ENCODE data around the gene PDK3.

The PDK3 gene

GRCh38 chrX:24463077-24463476, 2.0 kb upstream of the PDK3 start:
- H2AFZ ChIP-seq (ENCODE audit: low read length), result no peak overlapping the region
- H3K4me3 ChIP-seq (ENCODE audit: low read length), result no peak overlapping the region
- H3K79me2 ChIP-seq (ENCODE audit: low read length), result 0 out of 2 replicates have a peak, but pooled peaks cover 6% of the 10 kb centered on the region
- H3K9ac ChIP-seq (ENCODE audit: low read length), result no peak overlapping the region
- no peaks in the 10 kb centered on the region for H3K9me3 ChIP-seq (replicated peaks; ENCODE audit: insufficient read depth, low read length)
- H3K27ac ChIP-seq (ENCODE audit: low read length), result no peak overlapping the region
- H3K27me3 ChIP-seq (replicated peaks; ENCODE audit: insufficient read depth, low read length), result no peaks in the 10 kb centered on the region
- no peaks in the 10 kb centered on the region for H3K36me3 ChIP-seq (replicated peaks; ENCODE audit: insufficient read depth, low read length)
- DNase-seq, result no peak
- 0 out of 2 replicates have a peak, but pooled peaks cover 5% of the 10 kb centered on the region for H3K4me1 ChIP-seq (ENCODE audit: low read length)
- no peaks in the 10 kb centered on the region for H3K9me2 ChIP-seq (replicated peaks; ENCODE audit: insufficient read depth, low read length)
- H3K4me2 ChIP-seq (ENCODE audit: low read depth, low read length), result no peak overlapping the region
- no peak for TF ChIP-seq EZH2 (optimal IDR thresholded peaks at IDR 0.05; ENCODE audit: low read depth, low read length)
- TF ChIP-seq EZH2phosphoT487 (IDR thresholded peaks at IDR 0.05; ENCODE audit: low read length), result no peak
- TF ChIP-seq CTCF (IDR thresholded peaks at IDR 0.05; ENCODE audit: low read length), result no peak
- no peaks in the 10 kb centered on the region for H3F3A ChIP-seq (ENCODE audit: insufficient read depth, low read length)
- no peaks in the 10 kb centered on the region for H4K20me1 ChIP-seq (ENCODE audit: insufficient read depth, low read length)

GRCh38 chrX:24464498-24464835, 619 bp upstream of the PDK3 start:
- H3K9me3 ChIP-seq (replicated peaks; ENCODE audit: insufficient read depth, low read length), result no peaks in the 10 kb centered on the region
- H3F3A ChIP-seq (ENCODE audit: insufficient read depth, low read length), result no peaks in the 10 kb centered on the region
- 0 out of 2 replicates have a peak, but pooled peaks cover 6% of the 10 kb centered on the region for H3K79me2 ChIP-seq (ENCODE audit: low read length)
- H3K36me3 ChIP-seq (replicated peaks; ENCODE audit: insufficient read depth, low read length), result no peaks in the 10 kb centered on the region
- H4K20me1 ChIP-seq (ENCODE audit: insufficient read depth, low read length), result no peaks in the 10 kb centered on the region
- TF ChIP-seq CTCF (IDR thresholded peaks at IDR 0.05; ENCODE audit: low read length) (no peak), EZH2 (optimal IDR thresholded peaks at IDR 0.05; ENCODE audit: low read depth, low read length) (no peak), EZH2phosphoT487 (IDR thresholded peaks at IDR 0.05; ENCODE audit: low read length) (no peak)
- no peaks in the 10 kb centered on the region for H3K9me2 ChIP-seq (replicated peaks; ENCODE audit: insufficient read depth, low read length)
- H3K27me3 ChIP-seq (replicated peaks; ENCODE audit: insufficient read depth, low read length), result no peaks in the 10 kb centered on the region
- H3K27ac ChIP-seq (ENCODE audit: low read length), result peak overlapping the region; percentile 46; the same call in 1 of the 2 replicates
- H3K4me3 ChIP-seq (ENCODE audit: low read length), result peak overlapping the region; percentile 67
- peak overlapping the region; percentile 62 for H3K9ac ChIP-seq (ENCODE audit: low read length)
- no peak for DNase-seq
- 0 out of 2 replicates have a peak, but pooled peaks cover 5% of the 10 kb centered on the region for H3K4me1 ChIP-seq (ENCODE audit: low read length)
- H3K4me2 ChIP-seq (ENCODE audit: low read depth, low read length), result peak overlapping the region; percentile 68; the same call in 1 of the 2 replicates
- peak overlapping the region; percentile 56; the same call in 1 of the 2 replicates for H2AFZ ChIP-seq (ENCODE audit: low read length)

GRCh38 chrX:24465532-24465865, 413 bp downstream of the PDK3 start:
- Histone ChIP-seq H3K4me2 (ENCODE audit: low read depth, low read length) (peak overlapping the region; percentile 47; the same call in 1 of the 2 replicates), H3K9ac (ENCODE audit: low read length) (peak overlapping the region; percentile 76), H3K27ac (ENCODE audit: low read length) (peak overlapping the region; percentile 32; the same call in 1 of the 2 replicates), H3K9me2 (replicated peaks; ENCODE audit: insufficient read depth, low read length) (no peaks in the 10 kb centered on the region), H3K36me3 (replicated peaks; ENCODE audit: insufficient read depth, low read length) (no peaks in the 10 kb centered on the region), H3K4me1 (ENCODE audit: low read length) (0 out of 2 replicates have a peak, but pooled peaks cover 5% of the 10 kb centered on the region), H2AFZ (ENCODE audit: low read length) (peak overlapping the region; percentile 77), H3K9me3 (replicated peaks; ENCODE audit: insufficient read depth, low read length) (no peaks in the 10 kb centered on the region), H3K79me2 (ENCODE audit: low read length) (0 out of 2 replicates have a peak, but pooled peaks cover 6% of the 10 kb centered on the region), H3F3A (ENCODE audit: insufficient read depth, low read length) (no peaks in the 10 kb centered on the region), H3K27me3 (replicated peaks; ENCODE audit: insufficient read depth, low read length) (no peaks in the 10 kb centered on the region), H4K20me1 (ENCODE audit: insufficient read depth, low read length) (no peaks in the 10 kb centered on the region), H3K4me3 (ENCODE audit: low read length) (peak overlapping the region; percentile 81)
- TF ChIP-seq EZH2phosphoT487 (IDR thresholded peaks at IDR 0.05; ENCODE audit: low read length), result no peak
- no peak for DNase-seq

- Histone ChIP-seq H3F3A (ENCODE audit: insufficient read depth, low read length) (no peaks in the 10 kb centered on the region), H3K4me3 (ENCODE audit: low read length) (peak overlapping the region; percentile 81), H3K79me2 (ENCODE audit: low read length) (0 out of 2 replicates have a peak, but pooled peaks cover 6% of the 10 kb centered on the region), H4K20me1 (ENCODE audit: insufficient read depth, low read length) (no peaks in the 10 kb centered on the region), H3K27me3 (replicated peaks; ENCODE audit: insufficient read depth, low read length) (no peaks in the 10 kb centered on the region), H3K9me2 (replicated peaks; ENCODE audit: insufficient read depth, low read length) (no peaks in the 10 kb centered on the region), H3K4me1 (ENCODE audit: low read length) (0 out of 2 replicates have a peak, but pooled peaks cover 5% of the 10 kb centered on the region), H3K9ac (ENCODE audit: low read length) (no peak overlapping the region; the same call in 1 of the 2 replicates), H3K4me2 (ENCODE audit: low read depth, low read length) (peak overlapping the region; percentile 47; the same call in 1 of the 2 replicates), H3K36me3 (replicated peaks; ENCODE audit: insufficient read depth, low read length) (no peaks in the 10 kb centered on the region), H3K27ac (ENCODE audit: low read length) (no peak overlapping the region), H3K9me3 (replicated peaks; ENCODE audit: insufficient read depth, low read length) (no peaks in the 10 kb centered on the region), H2AFZ (ENCODE audit: low read length) (no peak overlapping the region)
- TF ChIP-seq EZH2 (optimal IDR thresholded peaks at IDR 0.05; ENCODE audit: low read depth, low read length) (no peak), EZH2phosphoT487 (IDR thresholded peaks at IDR 0.05; ENCODE audit: low read length) (no peak)
- DNase-seq, result no peak
Measured at GRCh38 chrX:24466025-24466424, 939 bp downstream of the PDK3 start.
